Stimulated activated naive CD8-positive, alpha-beta T cell treated with anti-CD3 and anti-CD28 coated beads, Interleukin-15, amount 100 ng/mL, for 72 hours (primary cell): ENCODE results near the gene CARD19.
A peak's percentile ranks its signal among the peaks of the same experiment; 100 is the strongest.
"Not testable (repeated sequence)": the region's sequence is repeated elsewhere in the genome, so short reads cannot be mapped to it uniquely, and the experiment has no call there.

ENCODE experiments used
- ATAC-seq: fragments of 150-1000 bp; cut with Tn5 transposase; 2 replicates; pipeline ENCODE4 v1.10.0; 2021; ENCODE audit warnings: mild to moderate bottlenecking, moderate library complexity
- DNase-seq, 2 donors: peaks; one replicate each; pipeline ENCODE4 v3.0.0; 2021 to 2022
- H3K27ac Mint-ChIP-seq, 2 donors: one replicate each; pipeline ENCODE4 v1.8.0; 2022; ENCODE audit warnings: mild to moderate bottlenecking in 2 of 2, mixed read lengths in 2 of 2, moderate library complexity in 2 of 2
- H3K27me3 Mint-ChIP-seq: one replicate; pipeline ENCODE4 v1.8.0; 2022; ENCODE audit warnings: mixed read lengths
- H3K4me1 Mint-ChIP-seq: one replicate; pipeline ENCODE4 v1.8.0; 2022; ENCODE audit warnings: mild to moderate bottlenecking, mixed read lengths
- H3K4me3 Mint-ChIP-seq, 2 donors: one replicate each; pipeline ENCODE4 v1.8.0; 2022; ENCODE audit warnings: mild to moderate bottlenecking in 2 of 2, mixed read lengths in 2 of 2, moderate library complexity in 1 of 2
- H3K9me3 Mint-ChIP-seq, 2 donors: one replicate each; pipeline ENCODE4 v1.8.0; 2022; ENCODE audit warnings: mixed read lengths in 2 of 2

Gene CARD19

GRCh38 chr9:93116072-93116961 lies 20.3 kb downstream of the CARD19 start:
- DNase-seq = no peak
- Mint-ChIP-seq H3K9me3 (no peaks in the 10 kb centered on the region), H3K27me3 (no peaks in the 10 kb centered on the region), H3K4me3 (no peak overlapping the region), H3K27ac (peak overlapping the region in 1 of 2 donors; percentile 65), H3K4me1 (peaks cover 48% of the 10 kb centered on the region)
- no peak for ATAC-seq

GRCh38 chr9:93117521-93117920 lies 21.5 kb downstream of the CARD19 start:
- H3K27me3 Mint-ChIP-seq, H3K4me3 Mint-ChIP-seq, ATAC-seq, H3K27ac Mint-ChIP-seq, DNase-seq, H3K9me3 Mint-ChIP-seq: not testable (repeated sequence)
- H3K4me1 Mint-ChIP-seq = peaks cover 50% of the 10 kb centered on the region

DNA sequence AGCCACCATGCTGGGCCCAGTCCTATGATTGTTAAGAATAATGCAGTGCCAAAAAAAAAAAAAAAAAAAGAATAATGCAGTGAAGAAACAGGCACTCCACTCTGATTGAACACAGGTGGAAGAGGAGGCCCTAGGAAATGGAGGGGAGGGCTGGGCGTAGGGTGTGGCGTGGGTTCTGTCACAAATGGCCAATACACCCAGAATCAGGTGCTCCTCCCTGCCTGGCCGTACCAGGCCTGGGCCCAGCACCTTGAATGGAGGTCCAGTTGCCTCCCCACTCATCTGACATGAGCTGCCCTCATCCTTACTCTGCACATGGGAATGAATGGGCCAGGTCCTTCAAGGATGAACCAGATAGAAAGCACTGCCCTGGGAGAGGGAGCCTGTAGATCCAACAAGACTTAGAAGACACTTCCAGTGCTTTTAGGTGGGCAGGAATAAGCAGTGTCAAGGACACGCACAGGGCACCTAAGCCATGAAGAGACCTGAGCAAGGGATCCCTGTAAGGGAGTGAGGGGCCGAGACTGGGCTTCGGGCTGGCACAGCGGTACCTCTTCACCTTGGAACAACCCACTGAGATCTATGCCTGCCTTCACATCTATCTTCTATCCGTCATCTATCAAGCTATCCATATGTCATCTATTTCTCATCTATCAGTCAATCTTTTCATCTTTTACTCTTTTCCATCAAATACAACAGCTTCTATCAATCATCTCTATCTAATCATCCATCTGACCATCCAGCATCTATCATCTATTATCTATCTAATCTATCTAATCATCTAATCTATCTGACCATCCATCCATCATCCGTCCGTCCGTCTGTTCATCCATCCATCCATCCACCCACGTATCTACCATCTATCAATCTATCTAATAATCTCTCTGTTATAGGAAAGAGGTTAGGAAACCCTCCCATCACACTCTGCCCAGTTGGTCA lies 22.2 kb downstream of the CARD19 start:
- Mint-ChIP-seq H3K27me3 (no peaks in the 10 kb centered on the region), H3K4me1 (peaks cover 47% of the 10 kb centered on the region), H3K27ac (no peak overlapping the region), H3K4me3 (no peak overlapping the region), H3K9me3 (no peaks in the 10 kb centered on the region)
- ATAC-seq (no peak), DNase-seq (no peak)

DNA sequence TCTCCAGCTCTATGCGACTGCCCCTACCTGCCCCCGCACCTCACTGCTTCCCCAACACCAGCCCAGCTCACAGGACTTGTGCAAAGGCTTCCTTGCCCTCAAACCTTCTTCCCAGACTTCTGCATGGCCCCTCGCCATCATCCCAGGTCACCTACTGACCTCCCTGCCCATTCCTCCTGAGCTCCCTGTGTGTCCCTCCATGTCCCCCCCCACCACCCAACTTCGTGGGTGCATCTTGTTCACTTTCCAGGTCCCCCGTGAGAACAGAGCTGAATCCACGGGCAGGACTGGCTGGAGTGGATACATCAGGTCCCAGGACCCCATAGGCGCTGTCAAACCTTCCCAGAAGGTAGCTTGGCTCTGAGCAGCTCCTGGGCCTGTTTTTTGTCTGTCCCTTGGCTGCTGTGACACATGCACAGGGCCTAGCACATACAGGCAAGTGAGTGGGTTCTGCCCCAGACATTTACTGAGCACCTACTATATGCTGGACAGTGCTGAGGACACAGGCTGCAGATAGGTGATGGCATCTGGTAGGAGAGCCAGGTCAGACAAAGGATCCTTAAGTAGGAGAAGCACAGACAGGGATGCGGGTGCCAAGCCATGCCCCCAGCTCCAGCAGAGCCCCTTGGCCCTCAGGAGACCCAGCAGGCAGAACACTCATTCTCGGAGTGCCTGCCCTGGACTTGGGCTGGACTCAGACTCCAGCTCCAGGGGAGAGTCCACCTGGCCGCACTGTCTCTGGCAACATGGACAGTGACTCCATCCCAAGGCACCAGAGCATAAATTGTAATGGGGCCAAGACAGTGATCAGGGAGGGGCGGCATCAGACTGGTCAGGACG lies 23.1 kb downstream of the CARD19 start:
- Mint-ChIP-seq H3K27me3 (no peaks in the 10 kb centered on the region), H3K4me1 (peaks cover 38% of the 10 kb centered on the region), H3K4me3 (no peak overlapping the region), H3K27ac (no peak overlapping the region), H3K9me3 (no peaks in the 10 kb centered on the region)
- ATAC-seq = no peak
- no peak for DNase-seq

DNA sequence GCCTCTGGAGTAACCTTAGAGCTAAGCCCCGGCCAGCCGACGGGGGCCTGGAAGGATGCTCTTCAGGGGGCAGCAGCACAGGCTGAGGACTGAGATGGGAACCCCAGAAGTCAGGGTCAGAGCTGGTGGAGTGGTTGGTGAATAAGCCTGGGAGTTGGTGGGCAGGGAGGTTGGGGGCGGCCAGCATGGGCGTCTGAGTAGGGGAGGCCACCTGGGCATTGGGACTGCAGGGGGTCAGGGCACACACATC lies 23.6 kb downstream of the CARD19 start:
- Mint-ChIP-seq H3K4me3 (peak overlapping the region in 1 of 2 donors; percentile 27), H3K27me3 (no peaks in the 10 kb centered on the region), H3K27ac (peak overlapping the region in 1 of 2 donors; percentile 66), H3K4me1 (peaks cover 34% of the 10 kb centered on the region), H3K9me3 (no peaks in the 10 kb centered on the region)
- no peak for ATAC-seq
- no peak for DNase-seq

GRCh38 chr9:93119953-93120845 lies 24.2 kb downstream of the CARD19 start:
- H3K27ac Mint-ChIP-seq = peak overlapping the region in 1 of 2 donors; percentile 72
- peak in 1 of 2 donors; percentile 64 for DNase-seq

GRCh38 chr9:93120846-93121315 lies 24.9 kb downstream of the CARD19 start:
- Mint-ChIP-seq H3K4me1 (peaks cover 31% of the 10 kb centered on the region), H3K27ac (no peak overlapping the region), H3K9me3 (no peaks in the 10 kb centered on the region), H3K27me3 (no peaks in the 10 kb centered on the region), H3K4me3 (no peak overlapping the region)
- ATAC-seq (no peak), DNase-seq (no peak)

More at GRCh38 chr9:93119953-93120845, 24.2 kb downstream of the CARD19 start:
- H3K27me3 Mint-ChIP-seq = no peaks in the 10 kb centered on the region
- H3K9me3 Mint-ChIP-seq = no peaks in the 10 kb centered on the region
- H3K4me1 Mint-ChIP-seq = peaks cover 29% of the 10 kb centered on the region
- H3K4me3 Mint-ChIP-seq = peak overlapping the region in 1 of 2 donors; percentile 27
- ATAC-seq = peak; percentile 87

- no peak overlapping the region for H3K4me3 Mint-ChIP-seq
- ATAC-seq (no peak), DNase-seq (no peak)
- peaks cover 38% of the 10 kb centered on the region for H3K4me1 Mint-ChIP-seq
- H3K9me3 Mint-ChIP-seq = no peaks in the 10 kb centered on the region
- H3K27me3 Mint-ChIP-seq = no peaks in the 10 kb centered on the region
- H3K27ac Mint-ChIP-seq = no peak overlapping the region
These were observed 25.6 kb downstream of the CARD19 start for GRCh38 chr9:93121316-93122241.

- H3K27ac Mint-ChIP-seq = no peak overlapping the region
- ATAC-seq (no peak), DNase-seq (no peak)
- H3K4me3 Mint-ChIP-seq = no peak overlapping the region
- peaks cover 50% of the 10 kb centered on the region for H3K4me1 Mint-ChIP-seq
- H3K27me3 Mint-ChIP-seq = no peaks in the 10 kb centered on the region
- H3K9me3 Mint-ChIP-seq = no peaks in the 10 kb centered on the region
These were observed 26.8 kb downstream of the CARD19 start for GRCh38 chr9:93122721-93123221.

GRCh38 chr9:93123561-93124283 lies 27.7 kb downstream of the CARD19 start:
- H3K4me1 Mint-ChIP-seq = peaks cover 60% of the 10 kb centered on the region
- no peak overlapping the region for H3K4me3 Mint-ChIP-seq
- DNase-seq (no peak), ATAC-seq (no peak)
- H3K27ac Mint-ChIP-seq = peak overlapping the region in 1 of 2 donors; percentile 20
- H3K27me3 Mint-ChIP-seq = no peaks in the 10 kb centered on the region
- H3K9me3 Mint-ChIP-seq = no peaks in the 10 kb centered on the region

DNA sequence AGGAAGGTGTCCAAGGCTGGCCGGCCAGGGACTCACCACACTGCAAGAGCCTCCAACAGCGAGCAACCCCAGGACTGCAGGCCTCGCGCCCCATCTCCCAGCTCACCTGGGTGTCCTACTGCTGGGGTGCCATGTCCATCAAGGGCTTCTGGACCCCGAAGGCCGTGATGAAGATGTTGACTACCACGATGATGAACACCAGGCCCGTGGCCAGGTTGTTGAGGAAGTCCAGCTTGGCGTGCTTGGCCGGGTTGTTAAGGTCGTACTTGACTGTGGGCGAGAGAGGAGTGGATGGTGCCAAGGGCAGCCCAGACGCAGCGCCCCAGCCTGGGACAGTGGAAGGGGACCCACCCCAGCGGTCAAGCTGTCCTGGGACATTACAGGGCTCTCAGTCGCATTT lies 28.8 kb downstream of the CARD19 start:
- Mint-ChIP-seq H3K27ac (no peak overlapping the region), H3K9me3 (no peaks in the 10 kb centered on the region), H3K4me3 (no peak overlapping the region), H3K4me1 (peaks cover 61% of the 10 kb centered on the region), H3K27me3 (no peaks in the 10 kb centered on the region)
- no peak for DNase-seq
- ATAC-seq = no peak

DNA sequence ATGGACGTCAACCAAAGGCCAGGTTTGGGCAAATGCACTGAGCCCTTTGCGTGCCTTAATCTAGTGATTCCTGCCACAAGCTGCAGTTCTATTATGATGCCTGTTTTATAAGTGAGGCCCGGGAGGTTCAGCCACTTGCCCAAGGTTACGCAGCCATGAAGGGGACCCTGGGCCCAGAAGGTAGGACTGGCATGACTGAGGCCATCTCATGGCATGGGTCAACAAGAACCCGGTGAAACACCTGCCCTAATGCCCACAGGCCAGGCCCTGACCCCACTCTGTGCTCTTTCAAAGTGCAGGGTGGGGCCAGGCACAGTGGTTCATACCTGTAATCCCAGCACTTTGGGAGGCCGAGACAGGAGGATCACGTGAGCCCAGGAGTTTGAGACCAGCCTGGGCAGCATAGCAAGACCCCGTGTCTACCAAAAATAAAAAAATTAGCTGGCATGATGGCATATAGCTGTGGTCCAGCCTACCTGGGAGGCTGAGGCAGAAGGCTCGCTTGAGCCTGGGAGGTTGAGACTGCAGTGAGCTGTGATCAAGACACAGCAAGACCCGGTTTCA lies 29.4 kb downstream of the CARD19 start:
- peak overlapping the region in 1 of 2 donors; percentile 21 for H3K4me3 Mint-ChIP-seq
- peaks cover 61% of the 10 kb centered on the region for H3K4me1 Mint-ChIP-seq
- no peak for DNase-seq
- ATAC-seq = no peak
- H3K27me3 Mint-ChIP-seq = no peaks in the 10 kb centered on the region
- H3K9me3 Mint-ChIP-seq = no peaks in the 10 kb centered on the region
- H3K27ac Mint-ChIP-seq = no peak overlapping the region
